ENCODE data around the gene EIF4E3.

GRCh38 chr3:71701251-71701762 lies 23.9 kb downstream of the EIF4E3 start:
- no peak for TF ChIP-seq POLR2AphosphoS5 (IDR thresholded peaks at IDR 0.05)
- no peak for TF ChIP-seq CTCF (IDR thresholded peaks at IDR 0.05)
